ENCODE data around the gene COQ8B. TPM values are rescaled to one million over a fixed set of nuclear protein-coding genes. Genes with fewer than 3 reads are reported as not detected.

Gene COQ8B
- total RNA-seq, 1 donor from 2014 or later: 33.5 TPM

- intact Hi-C loops (cut with micrococcal nuclease): loop anchor here (1.0 to 2.0 kb wide), 2 partner anchors 24 to 28 kb away; no protein-coding TSS in a partner anchor
- H3K9me3 Mint-ChIP-seq: no peaks in the 10 kb centered on the region
- peak overlapping the region; percentile 95 for H3K27ac Mint-ChIP-seq
- peaks cover 7% of the 10 kb centered on the region for H3K36me3 Mint-ChIP-seq (ENCODE audit: low read depth)
- peak overlapping the region; percentile 89 for H3K4me3 Mint-ChIP-seq (ENCODE audit: low read depth)
- DNase-seq (ENCODE audit: low spot score): peak; percentile 80
- peaks cover 1% of the 10 kb centered on the region for H3K4me1 Mint-ChIP-seq (ENCODE audit: low read depth)
- H3K27me3 Mint-ChIP-seq (ENCODE audit: low read depth): no peaks in the 10 kb centered on the region
These were observed 25.8 kb downstream of the COQ8B start for GRCh38 chr19:40690693-40691420.

- DNase-seq (ENCODE audit: low spot score): no peak
- peaks cover 1% of the 10 kb centered on the region for H3K4me1 Mint-ChIP-seq (ENCODE audit: low read depth)
- H3K36me3 Mint-ChIP-seq (ENCODE audit: low read depth): peaks cover 14% of the 10 kb centered on the region
- no peaks in the 10 kb centered on the region for H3K27me3 Mint-ChIP-seq (ENCODE audit: low read depth)
- intact Hi-C loops (cut with micrococcal nuclease): loop anchor here (1.0 to 2.0 kb wide), 2 partner anchors 25 to 27 kb away; no protein-coding TSS in a partner anchor
- peak within 1 kb of the TSS; percentile 89 for H3K4me3 Mint-ChIP-seq (ENCODE audit: low read depth)
- no peaks in the 10 kb centered on the region for H3K9me3 Mint-ChIP-seq
- peak within 1 kb of the TSS; percentile 95 for H3K27ac Mint-ChIP-seq
These were observed 26.5 kb downstream of the COQ8B start, which contains the start of gene NUMBL for GRCh38 chr19:40690050-40690692. Gene NUMBL (minus strand): TSS chr19:40690651. CDS start chr19:40690483, 168 bp downstream.

- H3K4me3 Mint-ChIP-seq (ENCODE audit: low read depth): peak overlapping the region; percentile 40
- peaks cover 16% of the 10 kb centered on the region for H3K36me3 Mint-ChIP-seq (ENCODE audit: low read depth)
- no peaks in the 10 kb centered on the region for H3K27me3 Mint-ChIP-seq (ENCODE audit: low read depth)
- no peak overlapping the region for H3K27ac Mint-ChIP-seq
- H3K4me1 Mint-ChIP-seq (ENCODE audit: low read depth): peaks cover 1% of the 10 kb centered on the region
- no peaks in the 10 kb centered on the region for H3K9me3 Mint-ChIP-seq
- no peak for DNase-seq (ENCODE audit: low spot score)
- intact Hi-C loops (cut with micrococcal nuclease): loop anchor here (1.0 to 2.0 kb wide), 2 partner anchors 26 to 27 kb away; no protein-coding TSS in a partner anchor
These were observed 27.2 kb downstream of the COQ8B start for GRCh38 chr19:40689339-40690049.

GRCh38 chr19:40688987-40689338 lies 27.7 kb downstream of the COQ8B start:
- intact Hi-C loops (cut with micrococcal nuclease): no loop called here
- Mint-ChIP-seq H3K9me3 (no peaks in the 10 kb centered on the region), H3K36me3 (ENCODE audit: low read depth) (peaks cover 12% of the 10 kb centered on the region), H3K27ac (no peak overlapping the region), H3K4me3 (ENCODE audit: low read depth) (no peak overlapping the region), H3K4me1 (ENCODE audit: low read depth) (peaks cover 1% of the 10 kb centered on the region), H3K27me3 (ENCODE audit: low read depth) (no peaks in the 10 kb centered on the region)
- no peak for DNase-seq (ENCODE audit: low spot score)

GRCh38 chr19:40688309-40688708 lies 28.4 kb downstream of the COQ8B start:
- H3K36me3 Mint-ChIP-seq (ENCODE audit: low read depth): peaks cover 12% of the 10 kb centered on the region
- DNase-seq (ENCODE audit: low spot score): no peak
- H3K9me3 Mint-ChIP-seq: no peaks in the 10 kb centered on the region
- no peak overlapping the region for H3K27ac Mint-ChIP-seq
- intact Hi-C loops (cut with micrococcal nuclease): no loop called here
- H3K4me1 Mint-ChIP-seq (ENCODE audit: low read depth): peaks cover 1% of the 10 kb centered on the region
- H3K4me3 Mint-ChIP-seq (ENCODE audit: low read depth): no peak overlapping the region
- no peaks in the 10 kb centered on the region for H3K27me3 Mint-ChIP-seq (ENCODE audit: low read depth)

- Mint-ChIP-seq H3K27ac (no peak overlapping the region), H3K4me3 (ENCODE audit: low read depth) (no peak overlapping the region), H3K36me3 (ENCODE audit: low read depth) (peaks cover 15% of the 10 kb centered on the region), H3K4me1 (ENCODE audit: low read depth) (peaks cover 1% of the 10 kb centered on the region), H3K27me3 (ENCODE audit: low read depth) (no peaks in the 10 kb centered on the region), H3K9me3 (no peaks in the 10 kb centered on the region)
- intact Hi-C loops (cut with micrococcal nuclease): no loop called here
- DNase-seq (ENCODE audit: low spot score): no peak
These were observed 29.1 kb downstream of the COQ8B start for GRCh38 chr19:40687525-40688016.

- H3K4me1 Mint-ChIP-seq (ENCODE audit: low read depth): peaks cover 1% of the 10 kb centered on the region
- no peaks in the 10 kb centered on the region for H3K9me3 Mint-ChIP-seq
- intact Hi-C loops (cut with micrococcal nuclease): no loop called here
- no peak overlapping the region for H3K4me3 Mint-ChIP-seq (ENCODE audit: low read depth)
- no peak for DNase-seq (ENCODE audit: low spot score)
- no peaks in the 10 kb centered on the region for H3K27me3 Mint-ChIP-seq (ENCODE audit: low read depth)
- H3K27ac Mint-ChIP-seq: no peak overlapping the region
- H3K36me3 Mint-ChIP-seq (ENCODE audit: low read depth): peaks cover 18% of the 10 kb centered on the region
These were observed 29.7 kb downstream of the COQ8B start for GRCh38 chr19:40686882-40687524.

GRCh38 chr19:40685563-40685962 lies 31.1 kb downstream of the COQ8B start:
- Mint-ChIP-seq H3K4me3 (ENCODE audit: low read depth) (no peak overlapping the region), H3K36me3 (ENCODE audit: low read depth) (peaks cover 27% of the 10 kb centered on the region), H3K4me1 (ENCODE audit: low read depth) (no peaks in the 10 kb centered on the region), H3K9me3 (no peaks in the 10 kb centered on the region), H3K27me3 (ENCODE audit: low read depth) (no peaks in the 10 kb centered on the region), H3K27ac (no peak overlapping the region)
- no peak for DNase-seq (ENCODE audit: low spot score)
- intact Hi-C loops (cut with micrococcal nuclease): no loop called here

GRCh38 chr19:40685016-40685526 lies 31.6 kb downstream of the COQ8B start:
- intact Hi-C loops (cut with micrococcal nuclease): no loop called here
- H3K9me3 Mint-ChIP-seq: no peaks in the 10 kb centered on the region
- H3K4me1 Mint-ChIP-seq (ENCODE audit: low read depth): no peaks in the 10 kb centered on the region
- no peak overlapping the region for H3K27ac Mint-ChIP-seq
- H3K27me3 Mint-ChIP-seq (ENCODE audit: low read depth): no peaks in the 10 kb centered on the region
- H3K36me3 Mint-ChIP-seq (ENCODE audit: low read depth): peaks cover 27% of the 10 kb centered on the region
- H3K4me3 Mint-ChIP-seq (ENCODE audit: low read depth): no peak overlapping the region
- DNase-seq (ENCODE audit: low spot score): no peak

- intact Hi-C loops (cut with micrococcal nuclease): no loop called here
- H3K4me3 Mint-ChIP-seq (ENCODE audit: low read depth): no peak overlapping the region
- no peaks in the 10 kb centered on the region for H3K9me3 Mint-ChIP-seq
- H3K27ac Mint-ChIP-seq: no peak overlapping the region
- H3K4me1 Mint-ChIP-seq (ENCODE audit: low read depth): no peaks in the 10 kb centered on the region
- H3K36me3 Mint-ChIP-seq (ENCODE audit: low read depth): peaks cover 32% of the 10 kb centered on the region
- H3K27me3 Mint-ChIP-seq (ENCODE audit: low read depth): no peaks in the 10 kb centered on the region
- DNase-seq (ENCODE audit: low spot score): no peak
These were observed 32.4 kb downstream of the COQ8B start for GRCh38 chr19:40684280-40684679.

- no peaks in the 10 kb centered on the region for H3K4me1 Mint-ChIP-seq (ENCODE audit: low read depth)
- H3K36me3 Mint-ChIP-seq (ENCODE audit: low read depth): peaks cover 32% of the 10 kb centered on the region
- H3K9me3 Mint-ChIP-seq: no peaks in the 10 kb centered on the region
- no peaks in the 10 kb centered on the region for H3K27me3 Mint-ChIP-seq (ENCODE audit: low read depth)
- no peak overlapping the region for H3K27ac Mint-ChIP-seq
- intact Hi-C loops (cut with micrococcal nuclease): no loop called here
- no peak for DNase-seq (ENCODE audit: low spot score)
- H3K4me3 Mint-ChIP-seq (ENCODE audit: low read depth): no peak overlapping the region
These were observed 33.2 kb downstream of the COQ8B start for GRCh38 chr19:40683437-40683836.

- Mint-ChIP-seq H3K27ac (no peak overlapping the region), H3K27me3 (ENCODE audit: low read depth) (no peaks in the 10 kb centered on the region), H3K4me1 (ENCODE audit: low read depth) (no peaks in the 10 kb centered on the region), H3K36me3 (ENCODE audit: low read depth) (peaks cover 35% of the 10 kb centered on the region), H3K4me3 (ENCODE audit: low read depth) (no peak overlapping the region), H3K9me3 (no peaks in the 10 kb centered on the region)
- intact Hi-C loops (cut with micrococcal nuclease): no loop called here
- DNase-seq (ENCODE audit: low spot score): no peak
These were observed 34.2 kb downstream of the COQ8B start for GRCh38 chr19:40682431-40682964.
